Measurements from ENCODE around the gene ZBTB5. TPM values are rescaled to one million over a fixed set of nuclear protein-coding genes. Genes with fewer than 3 reads are reported as not detected.

ZBTB5 gene
- total and polyA plus RNA-seq, 2 of the 8 experiments (the other 6 are each of a cell fraction or from before 2014, with no cell fraction given): 13.3 to 14.5 TPM

- H3K79me1 ChIP-seq (ENCODE audit: low read depth, low read length): peaks cover 21% of the 10 kb centered on the region
- no peak overlapping the region for H4K8ac ChIP-seq (ENCODE audit: extremely low read depth, insufficient read depth, low read length)
- H2BK12ac ChIP-seq (ENCODE audit: low read depth, low read length): no peak overlapping the region
- H3K4ac ChIP-seq (replicated peaks; ENCODE audit: insufficient read length, low read depth, low read length): no peak overlapping the region
- 94% methylated on average over 6 of the region's 6 CpGs; no CpG with 5 or more reads in 1 of the 2 experiments for WGBS, 2 experiments (ENCODE audit: extremely low coverage in 1 of 2, insufficient coverage in 1 of 2, insufficient read length in 1 of 2, insufficient replicate concordance in 2 of 2, low coverage in 1 of 2, low lambda C conversion rate in 2 of 2, missing lambda C conversion rate in 1 of 2)
- peaks cover 11 to 13% of the 10 kb centered on the region in 2 experiments for H4K20me1 ChIP-seq (replicated peaks in 1 of 2; ENCODE audit: control insufficient read depth in 1 of 2, insufficient read depth in 2 of 2, low read length in 2 of 2)
- CTCF ChIA-PET (ENCODE audit: partially characterized antibody): no interaction called here
- no peak overlapping the region for H4K5ac ChIP-seq (ENCODE audit: insufficient read length, low read depth, low read length)
- no peak overlapping the region for H4K91ac ChIP-seq (replicated peaks; ENCODE audit: insufficient read length, low read length)
- H2BK5ac ChIP-seq (ENCODE audit: low read depth, low read length): no peak overlapping the region
- H3K14ac ChIP-seq (ENCODE audit: insufficient read length): no peak overlapping the region
- no peak overlapping the region for H2AFZ ChIP-seq (ENCODE audit: low read length)
- DNase-seq (ENCODE audit: low read depth in 1 of 2, low spot score in 2 of 2): no peak
- no peak overlapping the region for H3K27ac ChIP-seq (ENCODE audit: low read depth, low read length)
- H3K9ac ChIP-seq (replicated peaks in 1 of 4; ENCODE audit: extremely low read depth in 1 of 4, low read depth in 3 of 4, low read length in 3 of 4): no peak overlapping the region
- no peak overlapping the region for H3K56ac ChIP-seq (replicated peaks; ENCODE audit: insufficient read length, low read depth, low read length)
- H3K18ac ChIP-seq (ENCODE audit: extremely low read depth, low read length): no peak overlapping the region
- no peak for FAIRE-seq
- H2BK120ac ChIP-seq (replicated peaks; ENCODE audit: low read depth, low read length): no peak overlapping the region
- H3K4me2 ChIP-seq (ENCODE audit: insufficient read depth in 1 of 2, low read depth in 2 of 2, low read length in 2 of 2): no peak overlapping the region
- H3K36me3 ChIP-seq (ENCODE audit: control insufficient read depth in 2 of 4, insufficient read depth in 4 of 4, low read length in 3 of 4): peaks cover 19 to 59% (median 26%) of the 10 kb centered on the region in 4 experiments; a peak in 7 of 8 replicates
- H2BK20ac ChIP-seq (ENCODE audit: low read length): no peak overlapping the region
- H3K4me3 ChIP-seq (ENCODE audit: extremely low read depth in 1 of 4, insufficient read depth in 2 of 4, low read depth in 3 of 4, low read length in 4 of 4): no peak overlapping the region
- H2BK15ac ChIP-seq (ENCODE audit: low read length): no peak overlapping the region
- peaks cover 2 to 16% (median 7%) of the 10 kb centered on the region in 4 experiments for H3K4me1 ChIP-seq (replicated peaks in 1 of 4; ENCODE audit: control insufficient read depth in 3 of 4, insufficient read depth in 4 of 4, low read length in 3 of 4)
- no peaks in the 10 kb centered on the region for H3K27me3 ChIP-seq (replicated peaks in 1 of 4; ENCODE audit: control insufficient read depth in 3 of 4, extremely low read depth in 1 of 4, insufficient read depth in 3 of 4, low read length in 3 of 4)
- TF ChIP-seq, protein P1, sequence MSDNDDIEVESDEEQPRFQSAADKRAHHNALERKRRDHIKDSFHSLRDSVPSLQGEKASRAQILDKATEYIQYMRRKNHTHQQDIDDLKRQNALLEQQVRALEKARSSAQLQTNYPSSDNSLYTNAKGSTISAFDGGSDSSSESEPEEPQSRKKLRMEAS (IDR thresholded peaks at IDR 0.05): no peak
- peaks cover 1% of the 10 kb centered on the region; the same call in 1 of the 2 replicates for H3K23me2 ChIP-seq (ENCODE audit: low read depth, low read length)
- no peak overlapping the region for H3K23ac ChIP-seq (ENCODE audit: insufficient read length)
- no peaks in the 10 kb centered on the region for H3K9me3 ChIP-seq (ENCODE audit: insufficient read depth in 2 of 2, low read depth in 1 of 2, low read length in 1 of 2)
- no peak overlapping the region for H2AK5ac ChIP-seq (ENCODE audit: low read depth, low read length)
- POLR2A ChIA-PET (ENCODE audit: partially characterized antibody): interaction anchor here (0.6 to 1.4 kb wide), 4 partner anchors 12 to 40 kb away, joined by 3 read pairs; no protein-coding TSS in a partner anchor
- peaks cover 0 to 18% of the 10 kb centered on the region in 2 experiments; a peak in 2 of 4 replicates for H3K79me2 ChIP-seq (ENCODE audit: control insufficient read depth in 1 of 2, insufficient read depth in 2 of 2, low read length in 2 of 2)
Measured at GRCh38 chr9:37426846-37427245, 38.4 kb downstream of the ZBTB5 start.

Measured in H1 (cell line).